Liver (tissue), 9 donors: Measurements from ENCODE around the gene UNC5CL. TPM values are rescaled to one million over a fixed set of nuclear protein-coding genes. Genes with fewer than 3 reads are reported as not detected.

Experiments used
- DNase-seq: peaks from one replicate; pipeline ENCODE4 v3.0.0-alpha.2; 2017; ENCODE audit warnings: low spot score
- H3K27ac ChIP-seq, 2 donors: one replicate each; pipeline ENCODE4 v1.7.0; 2013; ENCODE audit warnings: inconsistent platforms in 2 of 2, low read length in 2 of 2, control low read depth in 1 of 2, low read depth in 1 of 2, mild to moderate bottlenecking in 1 of 2
- H3K27me3 ChIP-seq, 4 donors: one replicate each; pipeline versions ENCODE4 v1.6.1 to v1.7.0; 2013; ENCODE audit warnings: low read length in 3 of 4, inconsistent platforms in 1 of 4, mild to moderate bottlenecking in 1 of 4, moderate library complexity in 1 of 4; ENCODE audit not compliant: control insufficient read depth in 4 of 4, insufficient read depth in 4 of 4
- H3K36me3 ChIP-seq, 4 donors: one replicate each; pipeline versions ENCODE4 v1.6.1 to v1.7.0; 2013; ENCODE audit warnings: low read length in 3 of 4, mild to moderate bottlenecking in 3 of 4, low read depth in 1 of 4, moderate library complexity in 1 of 4; ENCODE audit not compliant: control insufficient read depth in 4 of 4, insufficient read depth in 3 of 4
- H3K4me1 ChIP-seq, 4 donors: one replicate each; pipeline versions ENCODE4 v1.6.1 to v1.7.0; 2013; ENCODE audit warnings: low read length in 3 of 4, mild to moderate bottlenecking in 3 of 4, moderate library complexity in 1 of 4; ENCODE audit not compliant: control insufficient read depth in 4 of 4, insufficient read depth in 4 of 4
- H3K4me3 ChIP-seq, 3 donors: one replicate each; pipeline versions ENCODE4 v1.6.1 to v1.7.0; 2013; ENCODE audit warnings: low read length in 3 of 3, control low read depth in 1 of 3, low read depth in 1 of 3, mild to moderate bottlenecking in 1 of 3
- H3K9ac ChIP-seq, 2 donors: one replicate each; pipeline ENCODE4 v1.7.0; 2013; ENCODE audit warnings: low read length in 2 of 2, mild to moderate bottlenecking in 2 of 2, moderate library complexity in 2 of 2, control low read depth in 1 of 2, low read depth in 1 of 2
- H3K9me3 ChIP-seq, 4 donors: one replicate each; pipeline versions ENCODE4 v1.6.1 to v1.7.0; 2013; ENCODE audit warnings: low read length in 3 of 4; ENCODE audit not compliant: control insufficient read depth in 4 of 4
- FOXA1 ChIP-seq: IDR thresholded peaks from 2 replicates; pipeline ENCODE4 v1.6.1; 2016; ENCODE audit warnings: antibody characterized with exemption
- FOXA2 ChIP-seq: IDR thresholded peaks from 2 replicates; pipeline ENCODE4 v1.6.1; 2016; ENCODE audit warnings: antibody characterized with exemption
- GABPA ChIP-seq, 2 donors: IDR thresholded peaks in 1 of 2; conservative IDR thresholded peaks in 1 of 2; 2 replicates each; pipeline ENCODE4 v1.6.1; 2016; ENCODE audit warnings: antibody characterized with exemption in 2 of 2, mild to moderate bottlenecking in 1 of 2, moderate library complexity in 1 of 2
- HNF4A ChIP-seq, 2 donors: conservative IDR thresholded peaks; 2 replicates each; pipeline ENCODE4 v1.6.1; 2016; ENCODE audit warnings: antibody characterized with exemption in 2 of 2, mild to moderate bottlenecking in 2 of 2
- HNF4G ChIP-seq: IDR thresholded peaks from 2 replicates; pipeline ENCODE4 v1.6.1; 2016; ENCODE audit warnings: antibody characterized with exemption
- JUND ChIP-seq, 2 donors: IDR thresholded peaks; 2 replicates each; pipeline ENCODE4 v1.6.1; 2016; ENCODE audit warnings: antibody characterized with exemption in 2 of 2
- NR2F2 ChIP-seq: IDR thresholded peaks from 2 replicates; pipeline ENCODE4 v1.6.1; 2016; ENCODE audit warnings: antibody characterized with exemption
- RAD21 ChIP-seq, 2 donors: IDR thresholded peaks; 2 replicates each; pipeline ENCODE4 v1.6.1; 2016; ENCODE audit warnings: antibody characterized with exemption in 2 of 2, mild to moderate bottlenecking in 2 of 2
- RXRA ChIP-seq, 2 donors: IDR thresholded peaks; 2 replicates each; pipeline ENCODE4 v1.6.1; 2017 to 2018; ENCODE audit warnings: antibody characterized with exemption in 2 of 2, mild to moderate bottlenecking in 1 of 2
- SP1 ChIP-seq: IDR thresholded peaks from 2 replicates; pipeline ENCODE4 v1.6.1; 2018; ENCODE audit warnings: antibody characterized with exemption, mild to moderate bottlenecking
- YY1 ChIP-seq: IDR thresholded peaks from 2 replicates; pipeline ENCODE4 v1.6.1; 2016; ENCODE audit warnings: antibody characterized with exemption, mild to moderate bottlenecking
- WGBS: extraction: QIAGEN DNeasy Blood & Tissue Kit; methylation state at CpG from one replicate; pipeline ENCODE4 v1.1.7; 2013; 5-methylcytosine and 5-hydroxymethylcytosine counted together
- polyA plus RNA-seq, 2 donors: library from polyadenylated mRNA; stranded (reverse) in 1 of 2; unstranded in 1 of 2; fragments of 200-250 nt in 1 of 2; fragments of >200 nt in 1 of 2; fragmentation: Nextera tagmentation in 1 of 2; extraction: Ambion mirVana in 1 of 2; gene quantifications; one replicate each; pipeline versions ENCODE4 v1.2.1 to v1.2.3, GENCODE V29; 2013 to 2015
- total RNA-seq, 2 donors: library from RNA; depleted of rRNA; stranded (reverse); fragments of >200 nt; gene quantifications; one replicate each; pipeline ENCODE4 v1.2.3, GENCODE V29; 2014
- TF ChIP-seq, protein P1 (sequence below): fragments of 150-350 bp; IDR thresholded peaks from 2 replicates; pipeline ENCODE4 v1.5.1; 2017; ENCODE audit warnings: improper control_type of control experiment, low read depth, low read length; ENCODE audit not compliant: missing input control
- TF ChIP-seq, protein P2 (sequence below): IDR thresholded peaks from 2 replicates; pipeline ENCODE4 v1.6.1; 2016; ENCODE audit warnings: antibody characterized with exemption
- donor health status: healthy.
- donor health status: healthy.
- donor health status: healthy.
- donor health status: healthy.
- donor health status: healthy.

The UNC5CL gene
- total and polyA plus RNA-seq, 4 donors, result 4.7 to 41.9 (median 17.2) TPM

DNA sequence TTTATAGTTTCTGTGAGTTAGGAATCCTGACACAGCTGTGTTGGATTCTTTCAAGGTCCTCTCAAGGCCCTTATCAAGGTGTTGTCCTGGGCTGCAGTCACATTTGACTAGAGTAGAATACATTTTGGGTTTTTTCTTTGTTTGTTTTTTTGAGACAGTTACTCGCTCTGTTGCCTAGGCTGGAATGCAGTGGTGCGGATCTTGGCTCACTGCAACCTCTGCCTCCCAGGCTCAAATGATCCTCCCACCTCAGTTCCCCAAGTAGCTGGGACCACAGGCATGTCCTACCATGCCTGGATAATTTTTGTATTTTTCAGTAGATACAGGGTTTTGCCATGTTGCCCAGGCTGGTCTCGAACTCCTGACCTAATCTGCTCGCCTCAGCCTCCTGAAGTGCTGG, 49.4 kb upstream of the UNC5CL start:
- DNase-seq, result no peak
- Histone ChIP-seq H3K27ac (no peak overlapping the region), H3K9me3 (no peaks in the 10 kb centered on the region), H3K36me3 (peaks cover 12 to 52% (median 30%) of the 10 kb centered on the region in 4 donors), H3K9ac (no peak overlapping the region), H3K27me3 (no peaks in the 10 kb centered on the region), H3K4me1 (peaks cover 5 to 18% (median 10%) of the 10 kb centered on the region in 4 donors), H3K4me3 (no peak overlapping the region)
- TF ChIP-seq YY1 (no peak), FOXA1 (no peak), HNF4G (no peak), SP1 (no peak), JUND (IDR thresholded peaks at IDR 0.05) (no peak), NR2F2 (no peak), FOXA2 (no peak), RAD21 (IDR thresholded peaks at IDR 0.05) (no peak)
- TF ChIP-seq, protein P1, sequence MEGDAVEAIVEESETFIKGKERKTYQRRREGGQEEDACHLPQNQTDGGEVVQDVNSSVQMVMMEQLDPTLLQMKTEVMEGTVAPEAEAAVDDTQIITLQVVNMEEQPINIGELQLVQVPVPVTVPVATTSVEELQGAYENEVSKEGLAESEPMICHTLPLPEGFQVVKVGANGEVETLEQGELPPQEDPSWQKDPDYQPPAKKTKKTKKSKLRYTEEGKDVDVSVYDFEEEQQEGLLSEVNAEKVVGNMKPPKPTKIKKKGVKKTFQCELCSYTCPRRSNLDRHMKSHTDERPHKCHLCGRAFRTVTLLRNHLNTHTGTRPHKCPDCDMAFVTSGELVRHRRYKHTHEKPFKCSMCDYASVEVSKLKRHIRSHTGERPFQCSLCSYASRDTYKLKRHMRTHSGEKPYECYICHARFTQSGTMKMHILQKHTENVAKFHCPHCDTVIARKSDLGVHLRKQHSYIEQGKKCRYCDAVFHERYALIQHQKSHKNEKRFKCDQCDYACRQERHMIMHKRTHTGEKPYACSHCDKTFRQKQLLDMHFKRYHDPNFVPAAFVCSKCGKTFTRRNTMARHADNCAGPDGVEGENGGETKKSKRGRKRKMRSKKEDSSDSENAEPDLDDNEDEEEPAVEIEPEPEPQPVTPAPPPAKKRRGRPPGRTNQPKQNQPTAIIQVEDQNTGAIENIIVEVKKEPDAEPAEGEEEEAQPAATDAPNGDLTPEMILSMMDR, result no peak
- 95% methylated on average over 4 of the region's 4 CpGs for WGBS

DNA sequence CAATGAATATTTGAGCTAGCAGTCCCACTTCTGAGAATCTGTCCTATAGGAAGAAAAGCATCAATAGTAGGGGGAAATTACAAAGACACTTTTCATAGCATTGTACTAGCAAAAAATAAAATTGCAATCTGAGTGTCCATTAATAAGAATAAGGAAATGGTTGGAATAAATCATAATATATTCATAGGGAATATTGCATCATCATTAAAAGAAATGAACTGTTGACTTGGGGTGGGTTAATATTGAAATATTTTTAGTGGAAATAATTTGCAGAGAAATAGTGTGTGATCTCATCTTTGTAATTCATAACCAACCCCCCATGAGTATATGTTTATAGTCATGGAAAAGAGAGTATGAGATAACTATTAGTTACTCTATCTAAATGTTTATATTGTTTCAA, 46.2 kb upstream of the UNC5CL start:
- no peak for DNase-seq

DNA sequence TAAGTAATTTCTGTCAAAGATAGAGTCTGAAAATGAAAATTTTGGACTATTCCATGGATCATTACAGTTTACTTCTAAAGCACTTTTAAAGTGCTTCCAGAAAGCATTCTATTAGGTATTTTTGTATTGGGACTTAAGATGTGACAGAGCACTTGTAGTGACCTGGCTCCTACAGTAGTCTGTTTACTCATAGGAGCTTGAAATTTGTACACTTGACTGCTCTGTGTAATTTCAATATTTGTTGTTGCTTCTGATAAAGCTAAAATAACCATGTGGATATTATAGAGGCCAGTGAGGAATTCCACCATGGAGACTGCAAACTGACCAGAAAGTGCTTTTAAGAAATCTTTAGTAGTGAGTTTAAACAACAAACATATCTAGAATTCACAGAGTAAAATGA, 44.1 kb upstream of the UNC5CL start:
- peaks cover 13 to 42% (median 22%) of the 10 kb centered on the region in 4 donors for H3K36me3 ChIP-seq
- TF ChIP-seq FOXA1, result no peak
- no peak for DNase-seq
- H3K9ac ChIP-seq, result no peak overlapping the region
- no peaks in the 10 kb centered on the region for H3K9me3 ChIP-seq
- H3K4me1 ChIP-seq, result no peaks in the 10 kb centered on the region
- H3K27me3 ChIP-seq, result no peaks in the 10 kb centered on the region
- no peak overlapping the region for H3K27ac ChIP-seq
- no peak overlapping the region for H3K4me3 ChIP-seq

More for the DNA sequence above, 46.2 kb upstream of the UNC5CL start:
- Histone ChIP-seq H3K4me3 (no peak overlapping the region), H3K36me3 (peaks cover 15 to 33% (median 24%) of the 10 kb centered on the region in 4 donors), H3K27ac (no peak overlapping the region), H3K27me3 (no peaks in the 10 kb centered on the region), H3K9me3 (no peaks in the 10 kb centered on the region), H3K4me1 (peaks cover under 1 to 3% (median 2%) of the 10 kb centered on the region in 4 donors), H3K9ac (no peak overlapping the region)
- TF ChIP-seq FOXA1 (no peak), RAD21 (IDR thresholded peaks at IDR 0.05) (no peak), GABPA (IDR thresholded peaks at IDR 0.05 in 1 of 2, conservative IDR thresholded peaks at IDR 0.05 in 1 of 2) (no peak), YY1 (no peak), HNF4G (no peak), RXRA (IDR thresholded peaks at IDR 0.05) (no peak), HNF4A (conservative IDR thresholded peaks at IDR 0.05) (no peak), NR2F2 (no peak), SP1 (no peak)
- TF ChIP-seq, protein P2, sequence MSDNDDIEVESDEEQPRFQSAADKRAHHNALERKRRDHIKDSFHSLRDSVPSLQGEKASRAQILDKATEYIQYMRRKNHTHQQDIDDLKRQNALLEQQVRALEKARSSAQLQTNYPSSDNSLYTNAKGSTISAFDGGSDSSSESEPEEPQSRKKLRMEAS, result no peak
- TF ChIP-seq, protein P1, result no peak
